ENCODE measurements around the gene RAB7A. TPM values are rescaled to one million over a fixed set of nuclear protein-coding genes. Genes with fewer than 3 reads are reported as not detected.

The RAB7A gene
- total and polyA plus RNA-seq, 2 experiments from 2014 or later = 89.8 to 156 TPM

GRCh38 chr3:128775241-128775640 lies 49.3 kb downstream of the RAB7A start (continued):
- TF ChIP-seq NANOG (IDR thresholded peaks at IDR 0.05; ENCODE audit: borderline replicate concordance) = no peak
- TF ChIP-seq CREB1 (CRISPR knock-in tag; IDR thresholded peaks at IDR 0.05; ENCODE audit: low read depth) = no peak
- TF ChIP-seq ZNF114 (CRISPR knock-in tag; IDR thresholded peaks at IDR 0.05) = no peak

GRCh38 chr3:128775906-128776542 lies 50.0 kb downstream of the RAB7A start:
- H3K79me2 ChIP-seq (replicated peaks; ENCODE audit: insufficient read depth) = peaks cover 93% of the 10 kb centered on the region
- H3K9me2 ChIP-seq (ENCODE audit: insufficient read depth) = no peaks in the 10 kb centered on the region
- H2AFZ ChIP-seq = no peak overlapping the region
- Mint-ChIP-seq H3K27me3 (ENCODE audit: insufficient read depth, low read depth, poor library complexity) (no peaks in the 10 kb centered on the region), H3K9me3 (peaks cover 16% of the 10 kb centered on the region), H3K4me3 (no peak overlapping the region), H3K36me3 (ENCODE audit: low read depth) (peaks cover 28% of the 10 kb centered on the region), H3K27ac (no peak overlapping the region), H3K4me1 (peaks cover 34% of the 10 kb centered on the region)
- H3K4me2 ChIP-seq = no peak overlapping the region
- peaks cover 18% of the 10 kb centered on the region for H3K4me1 ChIP-seq (ENCODE audit: insufficient read depth)
- no peak overlapping the region for H3K4me3 ChIP-seq
- H4K20me1 ChIP-seq (replicated peaks; ENCODE audit: insufficient read depth) = peaks cover 60% of the 10 kb centered on the region
- no peaks in the 10 kb centered on the region for H3F3A ChIP-seq (replicated peaks; ENCODE audit: low read depth)
- TF ChIP-seq, protein P1, sequence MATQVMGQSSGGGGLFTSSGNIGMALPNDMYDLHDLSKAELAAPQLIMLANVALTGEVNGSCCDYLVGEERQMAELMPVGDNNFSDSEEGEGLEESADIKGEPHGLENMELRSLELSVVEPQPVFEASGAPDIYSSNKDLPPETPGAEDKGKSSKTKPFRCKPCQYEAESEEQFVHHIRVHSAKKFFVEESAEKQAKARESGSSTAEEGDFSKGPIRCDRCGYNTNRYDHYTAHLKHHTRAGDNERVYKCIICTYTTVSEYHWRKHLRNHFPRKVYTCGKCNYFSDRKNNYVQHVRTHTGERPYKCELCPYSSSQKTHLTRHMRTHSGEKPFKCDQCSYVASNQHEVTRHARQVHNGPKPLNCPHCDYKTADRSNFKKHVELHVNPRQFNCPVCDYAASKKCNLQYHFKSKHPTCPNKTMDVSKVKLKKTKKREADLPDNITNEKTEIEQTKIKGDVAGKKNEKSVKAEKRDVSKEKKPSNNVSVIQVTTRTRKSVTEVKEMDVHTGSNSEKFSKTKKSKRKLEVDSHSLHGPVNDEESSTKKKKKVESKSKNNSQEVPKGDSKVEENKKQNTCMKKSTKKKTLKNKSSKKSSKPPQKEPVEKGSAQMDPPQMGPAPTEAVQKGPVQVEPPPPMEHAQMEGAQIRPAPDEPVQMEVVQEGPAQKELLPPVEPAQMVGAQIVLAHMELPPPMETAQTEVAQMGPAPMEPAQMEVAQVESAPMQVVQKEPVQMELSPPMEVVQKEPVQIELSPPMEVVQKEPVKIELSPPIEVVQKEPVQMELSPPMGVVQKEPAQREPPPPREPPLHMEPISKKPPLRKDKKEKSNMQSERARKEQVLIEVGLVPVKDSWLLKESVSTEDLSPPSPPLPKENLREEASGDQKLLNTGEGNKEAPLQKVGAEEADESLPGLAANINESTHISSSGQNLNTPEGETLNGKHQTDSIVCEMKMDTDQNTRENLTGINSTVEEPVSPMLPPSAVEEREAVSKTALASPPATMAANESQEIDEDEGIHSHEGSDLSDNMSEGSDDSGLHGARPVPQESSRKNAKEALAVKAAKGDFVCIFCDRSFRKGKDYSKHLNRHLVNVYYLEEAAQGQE (IDR thresholded peaks at IDR 0.05; ENCODE audit: unreplicated experiment) = no peak
- TF ChIP-seq ZNF114 (CRISPR knock-in tag; IDR thresholded peaks at IDR 0.05) = no peak
- TF ChIP-seq NANOG (IDR thresholded peaks at IDR 0.05; ENCODE audit: borderline replicate concordance) = no peak
- no peak for TF ChIP-seq POLR2AphosphoS5 (IDR thresholded peaks at IDR 0.05; ENCODE audit: low read depth)
- TF ChIP-seq EZH2 (IDR thresholded peaks at IDR 0.05; ENCODE audit: low read depth, unreplicated experiment) = no peak
- TF ChIP-seq, protein P2, sequence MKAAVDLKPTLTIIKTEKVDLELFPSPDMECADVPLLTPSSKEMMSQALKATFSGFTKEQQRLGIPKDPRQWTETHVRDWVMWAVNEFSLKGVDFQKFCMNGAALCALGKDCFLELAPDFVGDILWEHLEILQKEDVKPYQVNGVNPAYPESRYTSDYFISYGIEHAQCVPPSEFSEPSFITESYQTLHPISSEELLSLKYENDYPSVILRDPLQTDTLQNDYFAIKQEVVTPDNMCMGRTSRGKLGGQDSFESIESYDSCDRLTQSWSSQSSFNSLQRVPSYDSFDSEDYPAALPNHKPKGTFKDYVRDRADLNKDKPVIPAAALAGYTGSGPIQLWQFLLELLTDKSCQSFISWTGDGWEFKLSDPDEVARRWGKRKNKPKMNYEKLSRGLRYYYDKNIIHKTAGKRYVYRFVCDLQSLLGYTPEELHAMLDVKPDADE (IDR thresholded peaks at IDR 0.05) = no peak
- no peaks in the 10 kb centered on the region for H3K36me3 ChIP-seq (ENCODE audit: insufficient read depth)
- DNase-seq (ENCODE audit: low spot score) (no peak), ATAC-seq (no peak)
- H3K27ac ChIP-seq (ENCODE audit: low read depth) = no peak overlapping the region
- H3K27me3 ChIP-seq (ENCODE audit: insufficient read depth) = no peaks in the 10 kb centered on the region

DNA sequence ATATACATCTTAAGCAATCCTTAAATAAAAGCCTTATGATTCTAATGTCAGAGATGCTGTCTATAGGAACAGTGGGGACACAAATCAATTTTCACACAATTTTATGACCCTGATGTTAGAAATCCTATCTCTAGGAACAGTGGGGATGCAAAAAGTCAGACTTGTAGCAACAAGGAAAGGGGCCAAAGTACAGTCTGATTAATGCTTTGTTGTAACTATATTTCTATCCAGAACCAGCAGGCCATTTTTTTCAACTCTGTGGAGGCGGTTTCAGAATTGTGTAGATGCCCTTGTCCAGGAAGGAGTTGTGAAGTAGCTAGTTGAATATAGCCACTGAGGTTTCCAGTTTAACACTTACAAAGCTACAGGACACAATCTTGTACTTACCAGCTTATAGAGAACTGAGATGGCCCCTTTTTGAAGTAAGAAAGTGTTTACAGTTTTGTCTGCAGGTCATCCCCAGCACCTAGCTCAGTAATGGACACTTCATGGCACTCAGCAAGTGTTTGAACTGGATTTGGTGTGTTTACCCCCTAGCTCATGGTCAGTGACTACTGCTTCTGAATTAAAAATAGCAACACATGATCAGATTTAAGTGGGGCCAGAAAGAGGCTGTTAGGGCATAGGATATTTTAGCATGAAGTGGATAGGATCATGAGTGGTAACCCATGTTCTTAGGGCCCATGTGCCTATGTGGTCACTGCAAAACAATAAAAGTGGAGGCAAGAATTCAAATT lies 54.3 kb downstream of the RAB7A start:
- no peak overlapping the region for H3K4me2 ChIP-seq
- peaks cover 93% of the 10 kb centered on the region for H3K79me2 ChIP-seq (replicated peaks; ENCODE audit: insufficient read depth)
- ATAC-seq (no peak), DNase-seq (ENCODE audit: low spot score) (no peak)
- H4K20me1 ChIP-seq (replicated peaks; ENCODE audit: insufficient read depth) = peaks cover 80% of the 10 kb centered on the region
- Mint-ChIP-seq H3K27me3 (ENCODE audit: insufficient read depth, low read depth, poor library complexity) (peaks cover 9% of the 10 kb centered on the region), H3K4me3 (no peak overlapping the region), H3K36me3 (ENCODE audit: low read depth) (peaks cover 2% of the 10 kb centered on the region; the same call in 1 of the 3 replicates), H3K27ac (no peak overlapping the region), H3K4me1 (peaks cover 36% of the 10 kb centered on the region), H3K9me3 (no peaks in the 10 kb centered on the region)
- H3K27me3 ChIP-seq (ENCODE audit: insufficient read depth) = no peaks in the 10 kb centered on the region
- H3K36me3 ChIP-seq (ENCODE audit: insufficient read depth) = no peaks in the 10 kb centered on the region
- H3K27ac ChIP-seq (ENCODE audit: low read depth) = no peak overlapping the region
- no peak overlapping the region for H3K4me3 ChIP-seq
- H3K4me1 ChIP-seq (ENCODE audit: insufficient read depth) = peaks cover 28% of the 10 kb centered on the region
- H2AFZ ChIP-seq = no peak overlapping the region
- H3F3A ChIP-seq (replicated peaks; ENCODE audit: low read depth) = no peaks in the 10 kb centered on the region
- H3K9me2 ChIP-seq (ENCODE audit: insufficient read depth) = no peaks in the 10 kb centered on the region
- TF ChIP-seq EZH2 (IDR thresholded peaks at IDR 0.05; ENCODE audit: low read depth, unreplicated experiment) (no peak), EZH2phosphoT487 (IDR thresholded peaks at IDR 0.05; ENCODE audit: unreplicated experiment) (no peak), ZNF114 (CRISPR knock-in tag; IDR thresholded peaks at IDR 0.05) (no peak), ZNF331 (CRISPR knock-in tag; IDR thresholded peaks at IDR 0.05; ENCODE audit: low read depth) (no peak), STAT1 (IDR thresholded peaks at IDR 0.05; ENCODE audit: unreplicated experiment) (no peak), POLR2AphosphoS5 (IDR thresholded peaks at IDR 0.05; ENCODE audit: low read depth) (no peak), JUNB (IDR thresholded peaks at IDR 0.05; ENCODE audit: unreplicated experiment) (no peak), NANOG (IDR thresholded peaks at IDR 0.05; ENCODE audit: borderline replicate concordance) (no peak)
- TF ChIP-seq, protein P3, sequence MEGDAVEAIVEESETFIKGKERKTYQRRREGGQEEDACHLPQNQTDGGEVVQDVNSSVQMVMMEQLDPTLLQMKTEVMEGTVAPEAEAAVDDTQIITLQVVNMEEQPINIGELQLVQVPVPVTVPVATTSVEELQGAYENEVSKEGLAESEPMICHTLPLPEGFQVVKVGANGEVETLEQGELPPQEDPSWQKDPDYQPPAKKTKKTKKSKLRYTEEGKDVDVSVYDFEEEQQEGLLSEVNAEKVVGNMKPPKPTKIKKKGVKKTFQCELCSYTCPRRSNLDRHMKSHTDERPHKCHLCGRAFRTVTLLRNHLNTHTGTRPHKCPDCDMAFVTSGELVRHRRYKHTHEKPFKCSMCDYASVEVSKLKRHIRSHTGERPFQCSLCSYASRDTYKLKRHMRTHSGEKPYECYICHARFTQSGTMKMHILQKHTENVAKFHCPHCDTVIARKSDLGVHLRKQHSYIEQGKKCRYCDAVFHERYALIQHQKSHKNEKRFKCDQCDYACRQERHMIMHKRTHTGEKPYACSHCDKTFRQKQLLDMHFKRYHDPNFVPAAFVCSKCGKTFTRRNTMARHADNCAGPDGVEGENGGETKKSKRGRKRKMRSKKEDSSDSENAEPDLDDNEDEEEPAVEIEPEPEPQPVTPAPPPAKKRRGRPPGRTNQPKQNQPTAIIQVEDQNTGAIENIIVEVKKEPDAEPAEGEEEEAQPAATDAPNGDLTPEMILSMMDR (conservative IDR thresholded peaks at IDR 0.05; ENCODE audit: low read depth in 2 of 2) = no peak
- TF ChIP-seq, protein P2 (IDR thresholded peaks at IDR 0.05) = no peak
